Activated T-cell treated with anti-CD3 and anti-CD28 coated beads, Interleukin-2, amount 50 U/mL, for 48 hours (primary cell): Measurements from ENCODE around the gene HASPIN.
A peak's percentile ranks its signal among the peaks of the same experiment; 100 is the strongest.

Experiments used
- DNase-seq, 2 experiments: peaks; one replicate each; pipeline ENCODE4 v3.0.0-alpha.2; 2020

Gene HASPIN

DNA sequence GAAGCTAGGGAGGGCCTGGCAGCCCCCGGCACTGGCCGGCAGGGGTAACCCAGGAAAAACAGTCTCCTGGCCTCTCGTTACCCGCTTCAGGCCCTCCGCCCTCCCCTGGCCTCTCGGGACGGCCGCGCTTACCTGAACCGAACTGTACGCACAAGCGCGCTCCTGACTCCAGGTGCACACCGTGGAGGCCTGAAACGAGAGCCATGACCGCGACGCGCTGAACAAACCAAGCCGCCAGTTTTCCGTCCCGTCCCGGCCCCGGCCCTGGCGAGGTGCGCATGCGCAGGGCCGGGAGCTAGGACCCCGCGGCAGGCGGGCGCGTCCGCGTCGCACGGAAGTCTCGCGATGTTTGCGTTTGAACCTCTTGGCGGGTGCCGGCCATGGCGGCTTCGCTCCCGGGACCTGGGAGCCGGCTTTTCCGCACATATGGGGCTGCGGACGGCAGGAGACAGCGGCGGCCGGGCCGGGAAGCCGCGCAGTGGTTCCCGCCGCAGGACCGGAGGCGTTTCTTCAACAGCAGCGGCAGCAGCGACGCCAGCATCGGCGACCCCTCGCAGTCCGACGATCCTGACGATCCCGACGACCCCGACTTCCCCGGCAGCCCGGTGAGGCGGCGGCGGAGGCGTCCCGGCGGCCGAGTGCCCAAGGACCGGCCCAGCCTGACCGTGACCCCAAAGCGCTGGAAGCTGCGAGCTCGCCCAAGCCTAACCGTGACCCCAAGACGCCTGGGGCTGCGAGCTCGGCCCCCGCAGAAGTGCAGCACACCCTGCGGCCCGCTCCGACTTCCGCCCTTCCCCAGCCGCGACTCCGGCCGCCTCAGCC, at the start of gene HASPIN:
HASPIN (plus strand) TSS at position 348 of the 822 bp plus-strand sequence; CDS start at position 381, 33 bp downstream.
- DNase-seq: peak; percentile 93 to 96

DNA sequence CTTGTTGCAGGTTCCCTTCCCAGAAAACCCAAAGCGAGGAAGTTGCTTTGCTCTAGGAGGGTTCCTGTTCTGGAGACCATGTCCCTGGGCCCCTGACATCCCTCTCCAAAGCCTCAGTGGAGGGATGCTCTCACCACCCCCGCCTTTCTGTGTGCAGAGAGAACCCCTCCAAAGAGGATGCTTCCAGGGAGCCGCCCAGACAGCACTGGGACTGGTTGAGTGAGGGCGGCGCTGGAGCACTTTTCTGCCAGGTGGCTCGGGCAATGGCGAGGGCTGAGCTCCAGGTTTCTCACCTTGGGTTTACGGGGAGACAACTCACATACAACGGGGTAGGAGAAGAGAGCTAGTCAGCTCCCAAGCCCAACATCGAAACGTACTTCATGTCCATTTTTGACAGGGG, 47.8 kb upstream of the HASPIN start:
- no peak for DNase-seq

DNA sequence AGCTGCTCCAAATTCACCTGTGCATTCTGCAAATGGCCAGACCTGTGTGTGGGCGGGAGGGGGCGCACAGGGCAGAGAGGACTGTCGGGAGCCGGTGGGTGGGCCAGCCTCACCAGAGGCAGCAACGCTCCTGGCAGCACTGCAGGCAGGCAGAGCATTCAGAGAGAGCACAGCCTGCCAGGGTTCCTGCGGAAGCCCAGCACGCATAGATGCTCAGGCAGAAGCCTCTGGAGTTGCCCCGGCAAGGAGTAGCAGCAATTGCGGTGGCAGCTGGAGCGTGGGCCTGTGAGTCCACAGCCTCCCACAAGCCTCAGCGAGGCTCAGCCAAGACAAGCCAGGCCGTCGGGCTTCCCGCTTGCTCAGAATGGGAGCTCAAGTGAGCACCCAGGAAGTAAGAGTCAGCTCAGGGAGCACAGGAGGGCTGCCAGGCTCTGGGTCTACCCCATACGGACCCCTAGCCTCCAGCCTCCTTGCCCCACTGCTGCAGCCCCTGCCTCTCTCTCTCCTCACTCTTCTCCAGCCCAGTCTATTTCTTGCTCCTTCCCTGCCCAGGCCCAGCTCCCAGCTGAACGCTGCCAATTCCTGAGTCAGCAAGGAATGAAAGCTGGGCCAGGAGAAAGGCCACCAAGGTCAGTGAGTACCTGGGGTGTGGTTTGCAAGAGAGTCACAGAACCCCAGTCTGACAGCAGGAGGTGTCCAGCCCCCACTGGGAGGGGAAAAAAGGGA, 45.4 kb upstream of the HASPIN start:
- DNase-seq: no peak

DNA sequence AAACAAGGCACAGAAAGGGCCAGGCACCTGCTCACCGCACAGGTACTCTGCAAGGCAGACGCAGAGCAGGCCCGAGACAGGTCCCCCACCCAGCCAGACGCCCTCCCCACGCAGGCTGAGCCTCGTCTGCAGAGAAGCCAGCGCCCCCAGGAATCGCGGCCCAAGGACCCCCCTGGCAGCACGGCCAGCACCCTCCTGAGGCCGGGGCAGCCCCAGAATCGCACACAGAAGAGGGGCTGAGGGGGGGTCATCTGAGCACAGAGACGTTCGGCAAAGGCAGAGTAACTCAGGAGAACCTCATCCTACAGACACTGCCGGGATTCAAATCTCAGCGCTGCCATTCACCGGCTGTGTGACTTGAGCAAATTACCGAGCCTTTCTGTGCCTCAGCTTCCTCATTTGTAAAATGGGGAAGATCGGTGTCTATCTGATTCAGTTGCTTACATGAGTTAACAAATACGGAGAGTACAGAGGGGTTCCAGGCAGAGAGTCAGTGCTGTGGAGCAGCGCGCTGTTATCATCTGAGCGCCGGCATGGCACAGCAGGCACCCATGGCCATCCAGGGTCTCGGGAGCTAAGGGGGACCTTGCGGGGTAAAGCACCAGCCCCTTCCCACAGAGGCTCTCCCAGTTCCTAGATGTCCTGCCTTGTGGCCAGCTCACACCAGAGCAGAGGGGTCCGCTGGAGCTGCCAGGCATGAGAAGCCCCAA, 44.7 kb upstream of the HASPIN start:
- DNase-seq: no peak

DNA sequence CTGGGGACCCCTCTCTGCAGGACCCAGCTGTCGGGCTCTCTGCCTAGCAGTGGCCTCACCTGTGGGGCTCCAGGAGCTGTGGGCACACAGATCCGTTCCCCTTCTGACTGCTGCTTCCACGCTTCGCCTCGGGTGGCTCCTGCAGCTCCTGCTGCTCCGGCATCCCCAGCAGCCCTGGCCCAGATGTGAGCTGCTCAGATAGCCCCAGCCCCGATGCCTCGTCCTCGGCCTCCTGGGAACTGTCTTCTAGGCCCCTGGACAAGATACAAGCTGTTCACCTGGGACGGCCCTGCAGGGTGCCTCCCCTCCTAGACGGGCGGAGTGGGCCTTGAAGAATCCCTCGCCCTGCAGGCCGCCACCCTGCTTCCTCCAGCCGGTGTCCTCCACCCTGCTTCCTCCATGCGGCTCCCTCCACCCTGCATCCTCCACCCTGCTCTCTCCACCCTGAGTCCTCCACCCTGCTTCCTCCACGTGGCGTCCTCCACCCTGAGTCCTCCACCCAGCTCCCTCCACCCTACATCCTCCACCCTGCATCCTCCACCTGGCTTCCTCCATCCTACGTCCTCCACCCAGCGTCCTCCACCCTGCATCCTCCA, 44.1 kb upstream of the HASPIN start:
- no peak for DNase-seq

DNA sequence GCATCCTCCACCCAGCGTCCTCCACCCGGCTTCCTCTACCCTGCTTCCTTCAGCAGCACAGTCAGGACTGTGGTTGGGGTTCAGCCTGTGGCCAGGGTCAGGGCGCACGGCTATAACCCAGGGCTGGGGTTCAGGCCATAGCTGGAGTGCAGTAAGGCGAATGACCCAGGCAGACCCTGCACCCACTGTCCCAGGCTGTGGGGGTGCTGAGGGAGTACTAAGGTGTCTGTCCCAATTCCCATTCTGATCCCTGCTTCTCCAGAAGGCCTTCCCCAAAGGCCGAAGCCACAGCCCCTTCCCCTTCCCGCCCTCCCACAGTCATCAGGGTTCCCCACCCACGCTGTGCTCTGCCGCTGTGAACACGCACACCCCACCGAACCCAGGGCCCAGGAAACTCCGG, 42.6 kb upstream of the HASPIN start:
- no peak for DNase-seq

DNA sequence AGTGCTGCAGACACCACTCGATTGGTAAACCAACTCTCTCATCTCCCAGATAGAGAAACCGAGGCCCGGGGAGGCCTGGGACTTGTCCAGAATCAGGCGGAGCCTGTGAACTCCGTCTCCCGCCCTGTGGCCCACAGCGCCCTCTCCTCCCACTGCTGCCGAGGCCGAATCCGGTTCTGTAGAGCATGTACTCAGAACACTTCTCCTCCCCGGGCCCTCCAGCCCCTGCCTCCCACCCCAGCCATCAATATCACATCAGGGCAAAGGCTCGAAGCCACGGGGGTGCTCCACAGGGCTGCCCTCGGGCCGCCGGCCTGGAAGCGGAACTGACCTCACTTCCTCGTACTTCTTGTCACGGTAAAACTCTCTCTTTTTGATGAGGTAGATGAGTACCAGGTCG, 42.1 kb upstream of the HASPIN start:
- DNase-seq: no peak

DNA sequence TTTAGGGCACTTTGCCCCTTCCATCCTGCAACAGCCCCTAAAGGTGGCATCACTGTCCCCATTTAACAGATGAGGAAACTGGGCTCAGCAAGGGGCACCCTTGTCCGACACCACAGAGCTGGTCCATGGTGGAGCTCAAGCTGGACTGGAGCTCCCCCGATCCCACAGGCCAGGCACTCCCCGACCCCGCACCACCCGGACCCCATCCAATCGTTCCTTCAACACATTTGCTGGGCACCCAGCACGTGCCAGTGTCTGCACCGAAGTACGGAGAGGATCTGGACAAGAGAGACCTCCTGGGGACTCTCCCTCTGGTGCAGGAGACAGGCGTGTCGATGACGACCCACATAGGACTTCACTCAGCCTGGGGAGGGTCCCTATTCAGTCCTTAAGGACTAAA, 41.7 kb upstream of the HASPIN start:
- DNase-seq: no peak

DNA sequence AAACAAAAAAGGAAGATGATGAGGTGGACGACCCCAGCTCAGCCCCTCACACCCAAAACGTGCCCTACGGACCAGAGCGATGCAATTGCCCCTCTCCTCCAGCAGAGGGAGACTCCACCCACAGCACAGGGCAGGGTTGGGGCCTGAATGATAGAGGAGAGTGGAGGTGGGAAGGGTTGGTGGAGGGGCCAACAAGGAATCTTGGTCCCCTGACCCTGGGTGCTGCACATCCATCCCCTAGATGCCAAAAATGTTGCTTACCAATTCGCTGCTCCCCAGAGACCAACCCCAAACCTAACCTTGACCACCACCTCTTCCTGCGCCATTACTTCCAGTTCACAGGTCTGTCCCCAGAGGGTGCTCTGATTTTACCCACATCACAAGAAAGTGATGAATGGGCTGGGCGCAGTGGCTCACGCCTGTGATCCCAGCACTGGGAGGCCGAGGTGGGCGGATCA, 40.6 kb upstream of the HASPIN start:
- peak; percentile 78 to 79 for DNase-seq

DNA sequence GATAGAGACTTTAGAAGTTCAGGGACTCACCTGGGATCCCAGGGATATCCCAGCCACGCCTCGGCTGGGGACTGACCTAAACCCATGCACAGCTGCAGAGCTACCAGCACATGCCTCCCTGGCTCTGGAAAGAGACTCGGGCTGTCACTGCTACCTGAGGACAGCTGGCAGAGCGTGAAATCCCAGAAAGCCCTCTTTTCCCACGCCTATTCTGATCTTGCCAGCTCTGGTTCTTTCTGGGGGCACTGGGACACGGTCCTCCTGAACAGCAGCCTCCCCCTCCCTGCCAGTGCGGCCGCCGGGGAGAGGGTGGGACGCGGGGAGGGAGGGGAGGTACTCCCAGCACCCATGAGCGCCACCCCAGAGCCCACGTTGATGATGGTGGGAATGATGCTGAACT, 38.5 kb upstream of the HASPIN start:
- no peak for DNase-seq

DNA sequence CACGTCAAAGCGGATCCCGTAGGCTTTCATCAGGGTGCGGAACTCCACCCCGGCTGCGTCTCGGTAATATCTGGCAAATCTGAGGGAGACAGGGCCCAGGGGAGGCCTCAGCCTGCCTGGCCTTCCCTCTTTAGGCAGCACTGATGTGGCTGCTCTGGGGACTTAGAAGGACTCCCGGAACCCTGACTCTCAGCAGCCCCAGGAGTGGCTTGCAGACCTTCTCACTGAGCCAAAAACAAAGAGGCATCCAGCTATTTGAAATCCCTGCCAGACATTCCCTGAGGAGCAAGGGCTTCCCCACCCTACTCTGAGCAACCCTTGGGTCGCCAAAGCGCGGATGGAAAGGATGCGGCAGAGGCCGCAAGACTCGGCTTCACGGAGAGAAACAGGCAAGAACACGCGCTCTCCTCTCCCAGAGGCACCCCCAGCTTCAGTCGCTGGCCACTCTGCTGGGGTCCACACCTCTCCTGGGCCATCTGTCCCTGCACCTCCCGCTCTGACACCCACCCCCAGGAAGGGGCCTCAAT, 35.6 kb upstream of the HASPIN start:
- no peak for DNase-seq

DNA sequence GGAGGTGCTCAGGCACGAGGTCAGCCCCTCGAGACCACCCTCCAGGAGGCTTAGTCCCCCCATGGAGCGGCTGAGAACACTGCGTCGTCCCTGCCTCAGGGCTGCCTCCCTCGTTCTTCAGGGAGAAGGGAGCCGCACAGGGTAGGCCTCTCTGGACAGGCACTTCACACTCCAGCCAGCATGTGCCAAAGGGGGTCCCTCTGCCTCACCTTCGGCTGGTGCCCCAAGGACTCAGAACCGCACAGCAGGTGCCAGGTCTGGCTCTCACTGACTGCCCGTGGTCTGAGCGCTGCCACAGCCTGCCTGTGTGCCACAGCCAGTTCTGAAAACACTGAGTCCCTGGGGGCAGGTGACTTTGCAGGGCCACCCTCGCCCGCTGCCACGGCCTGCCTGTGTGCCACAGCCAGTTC, 34.8 kb upstream of the HASPIN start:
- no peak for DNase-seq

DNA sequence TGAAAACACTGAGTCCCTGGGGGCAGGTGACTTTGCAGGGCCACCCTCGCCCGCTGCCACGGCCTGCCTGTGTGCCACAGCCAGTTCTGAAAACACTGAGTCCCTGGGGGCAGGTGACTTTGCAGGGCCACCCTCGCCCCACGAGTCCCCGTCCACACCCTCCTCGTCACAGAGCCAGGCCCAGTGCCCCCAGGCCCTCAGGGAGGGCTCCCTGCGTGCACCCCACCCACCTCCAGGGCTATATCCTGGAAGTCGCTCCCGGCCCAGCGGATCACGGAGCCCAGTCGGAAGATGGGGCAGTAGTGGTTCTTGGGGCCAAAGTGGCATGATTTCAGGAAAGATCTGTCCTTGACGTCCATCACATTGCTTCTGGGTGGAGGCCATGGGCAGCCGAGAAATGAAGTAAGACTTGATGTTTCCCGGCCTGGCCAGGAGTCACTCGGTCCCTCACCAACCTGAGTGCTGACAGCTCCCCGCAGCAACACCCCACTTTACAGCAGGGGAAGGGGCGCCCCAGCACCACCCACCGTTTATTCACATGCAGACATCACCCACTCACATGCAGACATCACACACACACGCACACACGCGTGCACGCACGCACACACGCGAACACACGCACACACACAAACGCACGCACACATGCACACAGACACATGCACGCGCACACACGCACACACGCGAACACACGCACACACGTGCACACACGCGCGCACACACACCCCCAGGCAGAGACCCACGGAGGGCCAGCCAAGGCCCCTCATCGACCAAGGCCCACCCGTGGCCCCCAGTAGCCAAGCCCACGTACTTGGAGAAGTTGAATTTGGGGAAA, 34.2 kb upstream of the HASPIN start:
- no peak for DNase-seq

DNA sequence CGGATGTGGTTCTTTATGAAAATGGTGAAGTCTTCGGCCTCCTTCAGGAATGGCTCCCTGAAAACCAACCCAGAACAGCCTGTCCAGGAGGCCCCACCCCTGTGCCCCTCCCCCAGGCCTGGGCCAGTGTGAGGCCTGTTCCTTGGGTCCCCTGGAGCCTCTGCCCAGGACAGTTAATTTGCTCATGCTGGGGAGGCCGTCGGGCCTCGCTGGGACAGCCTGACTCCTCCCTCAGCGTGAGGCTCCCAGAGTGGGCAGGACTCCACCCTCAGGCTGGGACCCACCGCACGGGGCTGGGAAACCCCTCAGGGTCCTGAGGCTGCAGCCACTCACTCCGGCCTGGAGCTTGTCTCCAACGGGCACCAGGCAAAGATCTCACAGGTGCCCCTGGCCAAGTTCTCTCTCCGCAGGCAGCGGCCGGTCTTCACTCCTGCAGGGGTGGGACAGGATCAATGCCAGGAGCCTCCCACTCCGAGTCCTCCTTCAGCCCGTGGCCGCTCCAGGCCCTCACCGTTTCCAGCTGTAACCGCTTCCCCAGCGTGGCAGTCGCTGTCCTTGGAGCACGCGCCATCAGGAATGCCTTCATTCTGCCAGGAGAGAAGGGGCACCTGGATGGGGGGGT, 33.5 kb upstream of the HASPIN start:
- no peak for DNase-seq

DNA sequence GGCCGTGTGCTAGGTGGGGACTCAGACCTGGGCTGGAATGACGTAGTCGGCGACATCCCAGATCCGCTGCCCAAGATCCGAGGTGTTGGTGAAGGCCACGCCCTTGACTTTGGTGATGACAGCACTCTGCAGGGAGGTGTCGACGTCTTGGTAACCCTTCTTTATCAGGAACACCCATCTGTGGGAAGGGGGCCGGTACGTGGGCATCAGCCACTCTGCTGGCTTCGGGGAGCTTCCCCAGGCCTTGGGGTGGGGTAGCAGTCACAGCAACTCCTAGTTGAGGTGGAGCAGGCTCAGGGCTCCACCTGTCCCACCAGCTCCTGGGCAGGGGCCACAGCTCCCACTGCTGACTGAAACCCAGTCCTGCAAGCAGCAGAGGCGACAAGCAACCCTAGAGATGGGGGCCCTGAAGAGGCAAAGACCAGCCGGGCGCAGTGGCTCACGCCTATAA, 32.1 kb upstream of the HASPIN start:
- no peak for DNase-seq

DNA sequence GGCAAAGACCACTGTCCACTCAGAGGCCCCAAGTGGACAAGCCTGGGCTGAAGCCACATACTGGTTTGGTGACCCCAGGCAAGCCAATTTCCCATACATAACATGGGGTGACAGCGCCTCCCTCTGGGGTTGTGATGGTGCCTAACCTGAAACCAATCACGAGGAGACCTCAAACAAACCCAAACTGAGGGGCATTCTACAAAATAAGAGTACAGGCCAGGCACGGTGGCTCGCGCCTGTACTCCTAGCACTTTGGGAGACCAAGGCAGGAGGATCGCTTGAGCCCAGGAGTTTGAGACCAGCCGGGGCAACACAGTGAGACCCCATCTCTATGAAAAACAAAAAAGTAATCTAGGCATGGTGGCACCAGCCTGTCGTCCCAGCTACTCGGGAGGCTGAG, 31.4 kb upstream of the HASPIN start:
- DNase-seq: no peak

DNA sequence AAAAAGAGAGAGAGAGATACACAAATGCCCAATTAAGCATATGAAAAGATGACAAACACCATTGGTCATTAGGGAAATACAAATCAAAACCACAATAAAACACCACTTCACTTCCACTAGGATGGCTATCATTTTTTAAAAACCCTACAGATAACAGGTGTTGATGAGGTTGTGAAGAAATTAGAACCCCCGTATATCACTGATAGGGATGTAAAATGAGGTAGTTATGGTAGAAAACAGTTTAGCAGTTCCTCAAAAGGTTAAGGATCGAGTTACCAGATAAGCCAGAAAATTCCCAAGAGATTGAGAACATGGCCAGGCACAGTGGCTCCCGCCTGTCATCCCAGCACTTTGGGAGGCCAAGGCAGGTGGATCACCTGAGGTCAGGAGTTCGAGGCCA, 30.6 kb upstream of the HASPIN start:
- no peak for DNase-seq

DNA sequence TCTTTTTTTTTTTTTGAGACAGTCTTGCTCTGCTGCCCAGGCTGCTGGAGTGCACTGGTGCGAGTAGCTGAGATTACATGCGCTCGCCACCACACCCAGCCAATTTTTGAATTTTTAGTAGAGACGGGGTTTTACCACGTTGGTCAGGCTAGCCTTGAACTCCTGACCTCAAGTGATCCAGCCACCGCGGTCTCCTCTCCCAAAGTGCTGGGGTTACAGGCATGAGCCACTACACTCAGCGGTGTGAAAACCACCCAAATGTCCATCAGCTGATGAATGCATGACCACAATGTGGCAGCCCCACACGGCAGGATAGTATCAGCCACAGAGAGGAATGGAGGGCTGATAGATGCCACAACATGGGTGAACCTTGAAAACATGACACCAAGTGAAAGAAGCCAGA, 29.9 kb upstream of the HASPIN start:
- DNase-seq: peak; percentile 67 to 74

DNA sequence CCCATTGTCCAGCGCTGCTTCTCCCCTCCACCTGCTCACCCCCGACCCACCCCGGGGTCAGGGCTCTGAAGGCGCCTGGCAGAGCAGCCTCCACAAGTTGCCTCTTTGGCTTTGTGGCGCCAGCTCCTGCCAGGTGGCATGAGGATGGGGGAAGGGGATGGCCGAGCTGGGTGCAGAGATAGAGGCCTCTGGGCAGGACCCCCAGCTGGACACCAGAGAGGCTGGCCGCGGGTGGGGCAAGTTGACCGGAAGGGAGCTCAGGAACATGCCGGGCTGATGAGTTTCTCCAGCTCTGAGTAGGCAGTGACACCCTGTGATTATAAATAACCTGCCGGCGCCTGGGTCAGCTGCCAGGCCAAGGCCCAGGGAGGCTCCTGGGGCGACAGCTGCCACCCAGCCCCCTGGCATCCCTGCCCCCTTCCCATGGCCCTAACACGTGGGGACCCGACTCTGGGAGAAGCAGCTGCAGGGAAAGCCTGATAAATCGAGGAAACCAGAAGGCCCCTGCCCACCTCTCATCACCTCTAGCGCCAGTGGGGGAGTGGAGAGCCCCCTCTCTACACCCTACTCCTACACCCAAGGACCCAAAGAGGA, 28.5 kb upstream of the HASPIN start:
- peak; percentile 46 to 50 for DNase-seq

DNA sequence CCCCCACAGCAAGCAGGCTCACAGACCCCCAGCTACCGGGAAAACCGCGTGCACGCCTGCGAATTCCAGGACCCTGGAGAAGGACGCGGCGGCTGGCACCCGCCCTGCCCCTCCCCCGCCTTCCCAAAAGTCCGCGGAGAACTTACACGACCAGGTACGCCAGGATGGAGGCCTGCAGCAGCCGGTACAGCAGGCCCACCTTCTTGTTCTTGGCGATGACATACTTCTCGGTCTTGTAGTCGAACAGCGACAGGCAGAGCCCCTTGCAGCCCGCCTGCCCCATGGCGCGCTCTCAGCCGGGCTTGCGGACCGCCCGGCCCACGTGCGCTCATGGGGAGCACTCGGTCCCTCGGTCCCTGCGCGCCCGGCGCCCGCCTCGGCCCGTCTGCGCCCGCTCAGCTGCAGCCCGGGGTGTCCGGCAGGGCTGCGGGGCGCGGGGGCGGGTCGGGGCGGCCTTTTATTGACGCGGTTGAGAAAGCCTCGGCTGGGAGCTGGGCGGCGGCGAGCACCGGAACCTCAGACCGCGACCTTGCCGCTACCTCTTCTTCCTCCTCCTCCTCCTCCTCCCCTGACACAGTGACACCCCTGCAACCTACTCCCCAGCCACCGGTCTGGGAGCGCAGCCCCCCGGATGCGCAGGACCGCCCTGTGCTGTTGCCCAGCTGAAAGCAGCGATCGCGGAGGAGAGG, 27.8 kb upstream of the HASPIN start, which contains the start of gene P2RX5:
P2RX5 (minus strand) TSS at position 433 of the 689 bp plus-strand sequence; CDS start at position 283, 150 bp downstream.
- peak; percentile 62 to 70 for DNase-seq
